Measurements from ENCODE around the gene FLAD1. TPM values are rescaled to one million over a fixed set of nuclear protein-coding genes. Genes with fewer than 3 reads are reported as not detected.
"Not testable (repeated sequence)": the region's sequence is repeated elsewhere in the genome, so short reads cannot be mapped to it uniquely, and the experiment has no call there.

Gene FLAD1
- total and polyA plus RNA-seq, 8 donors = 26.4 to 39.9 (median 30.2) TPM

GRCh38 chr1:154994591-154994990 is 11.4 kb downstream of the FLAD1 start:
- Histone ChIP-seq H3K9me3 (no peaks in the 10 kb centered on the region), H3K27me3 (no peaks in the 10 kb centered on the region), H3K4me3 (no peak overlapping the region), H3K27ac (no peak overlapping the region), H3K4me1 (peaks cover 8 to 35% of the 10 kb centered on the region in 2 donors), H3K36me3 (peaks cover 0 to 22% of the 10 kb centered on the region in 2 donors)
- intact Hi-C loops (cut with DNase I) = no loop called here
- ATAC-seq (no peak), DNase-seq (no peak)
- no peak for TF ChIP-seq CTCF (IDR thresholded peaks at IDR 0.05)

- H3K4me1 ChIP-seq = peaks cover 15 to 43% of the 10 kb centered on the region in 2 donors
- H3K27me3 ChIP-seq; H3K9me3 ChIP-seq; intact Hi-C loops (cut with DNase I); H3K27ac ChIP-seq; H3K4me3 ChIP-seq: not testable (repeated sequence)
- DNase-seq = peak in 2 of 4 donors; percentile 41 to 70
- peak; percentile 16 for ATAC-seq
- H3K36me3 ChIP-seq = peaks cover 0 to 14% of the 10 kb centered on the region in 2 donors
These were observed 12.3 kb downstream of the FLAD1 start for GRCh38 chr1:154995301-154995983.

GRCh38 chr1:154996966-154997701 is 14.0 kb downstream of the FLAD1 start:
- H3K9me3 ChIP-seq = no peaks in the 10 kb centered on the region
- no peak overlapping the region for H3K27ac ChIP-seq
- peaks cover 15 to 45% of the 10 kb centered on the region in 2 donors for H3K4me1 ChIP-seq
- intact Hi-C loops (cut with DNase I) = no loop called here
- DNase-seq = peak in 1 of 4 donors; percentile 33
- H3K36me3 ChIP-seq = no peaks in the 10 kb centered on the region
- no peaks in the 10 kb centered on the region for H3K27me3 ChIP-seq
- ATAC-seq = no peak
- no peak overlapping the region for H3K4me3 ChIP-seq
- TF ChIP-seq CTCF (IDR thresholded peaks at IDR 0.05) = no peak

GRCh38 chr1:154998201-154998780 is 15.1 kb downstream of the FLAD1 start:
- DNase-seq (peak in 1 of 4 donors; percentile 27), ATAC-seq (no peak)
- no peaks in the 10 kb centered on the region for H3K36me3 ChIP-seq
- H3K27ac ChIP-seq = no peak overlapping the region
- H3K9me3 ChIP-seq = no peaks in the 10 kb centered on the region
- TF ChIP-seq CTCF (IDR thresholded peaks at IDR 0.05) = no peak
- H3K4me3 ChIP-seq = no peak overlapping the region
- intact Hi-C loops (cut with DNase I) = no loop called here
- H3K4me1 ChIP-seq = peaks cover 15 to 45% of the 10 kb centered on the region in 2 donors
- H3K27me3 ChIP-seq = no peaks in the 10 kb centered on the region

- DNase-seq (peak; percentile 67 to 91 (median 78)), ATAC-seq (no peak)
- Histone ChIP-seq H3K4me3 (peak overlapping the region; percentile 91 to 96), H3K27me3 (no peaks in the 10 kb centered on the region), H3K36me3 (no peaks in the 10 kb centered on the region), H3K9me3 (no peaks in the 10 kb centered on the region), H3K27ac (peak overlapping the region in 1 of 2 donors; percentile 92), H3K4me1 (peaks cover 15 to 47% of the 10 kb centered on the region in 2 donors)
- peak; percentile 67 to 89 for TF ChIP-seq CTCF (IDR thresholded peaks at IDR 0.05)
- intact Hi-C loops (cut with DNase I) = no loop called here
These were observed 15.8 kb downstream of the FLAD1 start for GRCh38 chr1:154998818-154999570.

All from left lung (tissue), 10 donors.